DND-41 (cell line): ENCODE data around the gene CDC26.

Source experiments
- ATAC-seq: fragments of 200-7000 bp; cut with Tn5 transposase; 3 replicates; pipeline ENCODE4 v1.9.1; 2021; ENCODE audit warnings: low read depth; ENCODE audit not compliant: insufficient read depth
- DNase-seq: peaks from one replicate; pipeline ENCODE4 v3.0.0-alpha.2; 2020
- H2AFZ ChIP-seq: 2 replicates; pipeline ENCODE4 v1.6.0; 2012; ENCODE audit warnings: low read depth, low read length
- H3K27ac ChIP-seq: 2 replicates; pipeline ENCODE4 v1.5.1; 2012; ENCODE audit warnings: low read length, inconsistent platforms
- H3K27me3 ChIP-seq: fragments of 200-600 bp; sonication (generic); 2 replicates; pipeline ENCODE4 v1.6.0; 2012; ENCODE audit warnings: low read length, mild to moderate bottlenecking, inconsistent platforms; ENCODE audit not compliant: insufficient read depth, poor library complexity
- H3K36me3 ChIP-seq: 2 replicates; pipeline ENCODE4 v1.5.1; 2012; ENCODE audit warnings: low read length, inconsistent platforms; ENCODE audit not compliant: insufficient read depth
- H3K4me1 ChIP-seq: 2 replicates; pipeline ENCODE4 v1.5.1; 2012; ENCODE audit warnings: mild to moderate bottlenecking, low read length; ENCODE audit not compliant: insufficient read depth
- H3K4me2 ChIP-seq: 2 replicates; pipeline ENCODE4 v1.6.0; 2012; ENCODE audit warnings: mild to moderate bottlenecking, moderate library complexity, low read length, inconsistent platforms; ENCODE audit not compliant: insufficient read depth
- H3K4me3 ChIP-seq, 2 experiments: fragments of 200-600 bp in 1 of 2; shearing (Covaris generic) in 1 of 2; 2 replicates each; pipeline ENCODE4 v1.5.1; 2012 to 2016; ENCODE audit warnings: inconsistent platforms in 2 of 2, low read length in 2 of 2, mild to moderate bottlenecking in 2 of 2, low read depth in 1 of 2, moderate library complexity in 1 of 2
- H3K79me2 ChIP-seq: 2 replicates; pipeline ENCODE4 v1.6.0; 2012; ENCODE audit warnings: low read length, inconsistent platforms; ENCODE audit not compliant: insufficient read depth
- H3K9ac ChIP-seq: 2 replicates; pipeline ENCODE4 v1.6.0; 2012; ENCODE audit warnings: low read depth, mild to moderate bottlenecking, inconsistent platforms, low read length, moderate library complexity
- H3K9me3 ChIP-seq: 2 replicates; pipeline ENCODE4 v1.5.1; 2012; ENCODE audit warnings: low read length, moderate library complexity, mild to moderate bottlenecking, inconsistent platforms; ENCODE audit not compliant: insufficient read depth, severe bottlenecking
- H4K20me1 ChIP-seq: 2 replicates; pipeline ENCODE4 v1.6.0; 2012; ENCODE audit warnings: low read length; ENCODE audit not compliant: insufficient read depth
- CTCF ChIP-seq: IDR thresholded peaks from 2 replicates; pipeline ENCODE4 v1.5.1; 2012; ENCODE audit warnings: borderline replicate concordance, low read length, moderate library complexity, mild to moderate bottlenecking; ENCODE audit not compliant: poor library complexity, severe bottlenecking; ENCODE audit errors: extremely low read depth
- EZH2 ChIP-seq: IDR thresholded peaks from 3 replicates; pipeline ENCODE4 v1.6.1; 2012; ENCODE audit warnings: borderline replicate concordance, low read depth, mild to moderate bottlenecking, moderate library complexity, low read length, inconsistent platforms; ENCODE audit not compliant: severe bottlenecking

CDC26 gene

GRCh38 chr9:113319054-113319453, 43.7 kb upstream of the CDC26 start:
- H3K4me2 ChIP-seq: no peak overlapping the region
- no peaks in the 10 kb centered on the region for H3K36me3 ChIP-seq
- H3K9me3 ChIP-seq: no peaks in the 10 kb centered on the region
- no peak overlapping the region for H3K4me3 ChIP-seq
- TF ChIP-seq EZH2 (no peak), CTCF (no peak)
- no peaks in the 10 kb centered on the region for H4K20me1 ChIP-seq
- H3K27me3 ChIP-seq: no peaks in the 10 kb centered on the region
- DNase-seq (no peak), ATAC-seq (no peak)
- H3K4me1 ChIP-seq: no peaks in the 10 kb centered on the region
- H3K79me2 ChIP-seq: no peaks in the 10 kb centered on the region
- H3K9ac ChIP-seq: no peak overlapping the region
- no peak overlapping the region for H2AFZ ChIP-seq
- H3K27ac ChIP-seq: no peak overlapping the region

- no peak for TF ChIP-seq CTCF
- TF ChIP-seq EZH2: no peak
- H3K4me3 ChIP-seq: no peak overlapping the region
- no peaks in the 10 kb centered on the region for H3K79me2 ChIP-seq
- H3K27me3 ChIP-seq: no peaks in the 10 kb centered on the region
- no peak overlapping the region for H2AFZ ChIP-seq
- H3K9ac ChIP-seq: no peak overlapping the region
- H4K20me1 ChIP-seq: no peaks in the 10 kb centered on the region
- H3K9me3 ChIP-seq: no peaks in the 10 kb centered on the region
- H3K27ac ChIP-seq: no peak overlapping the region
- ATAC-seq (no peak), DNase-seq (no peak)
- no peaks in the 10 kb centered on the region for H3K36me3 ChIP-seq
- H3K4me1 ChIP-seq: no peaks in the 10 kb centered on the region
- no peak overlapping the region for H3K4me2 ChIP-seq
Observed at GRCh38 chr9:113317777-113318176, 42.4 kb upstream of the CDC26 start.

- Histone ChIP-seq H3K9ac (no peak overlapping the region), H3K27me3 (no peaks in the 10 kb centered on the region), H4K20me1 (no peaks in the 10 kb centered on the region), H2AFZ (no peak overlapping the region), H3K4me2 (no peak overlapping the region), H3K4me1 (no peaks in the 10 kb centered on the region), H3K4me3 (no peak overlapping the region), H3K36me3 (no peaks in the 10 kb centered on the region), H3K9me3 (no peaks in the 10 kb centered on the region), H3K79me2 (no peaks in the 10 kb centered on the region), H3K27ac (no peak overlapping the region)
- ATAC-seq (no peak), DNase-seq (no peak)
- no peak for TF ChIP-seq CTCF
- no peak for TF ChIP-seq EZH2
Observed at GRCh38 chr9:113316030-113316429, 40.7 kb upstream of the CDC26 start.

GRCh38 chr9:113315231-113315630, 39.9 kb upstream of the CDC26 start:
- Histone ChIP-seq H3K79me2 (no peaks in the 10 kb centered on the region), H3K9me3 (no peaks in the 10 kb centered on the region), H3K4me3 (no peak overlapping the region), H3K27me3 (no peaks in the 10 kb centered on the region), H3K36me3 (no peaks in the 10 kb centered on the region), H3K4me1 (no peaks in the 10 kb centered on the region), H2AFZ (no peak overlapping the region), H3K27ac (no peak overlapping the region), H3K4me2 (no peak overlapping the region), H3K9ac (no peak overlapping the region), H4K20me1 (no peaks in the 10 kb centered on the region)
- ATAC-seq: no peak
- DNase-seq: no peak
- TF ChIP-seq EZH2 (no peak), CTCF (no peak)
